ENCODE results near the gene ACP4. TPM values are rescaled to one million over a fixed set of nuclear protein-coding genes. Genes with fewer than 3 reads are reported as not detected.

The ACP4 gene
- total RNA-seq, 1 experiment from 2014 or later, result not detected

DNA sequence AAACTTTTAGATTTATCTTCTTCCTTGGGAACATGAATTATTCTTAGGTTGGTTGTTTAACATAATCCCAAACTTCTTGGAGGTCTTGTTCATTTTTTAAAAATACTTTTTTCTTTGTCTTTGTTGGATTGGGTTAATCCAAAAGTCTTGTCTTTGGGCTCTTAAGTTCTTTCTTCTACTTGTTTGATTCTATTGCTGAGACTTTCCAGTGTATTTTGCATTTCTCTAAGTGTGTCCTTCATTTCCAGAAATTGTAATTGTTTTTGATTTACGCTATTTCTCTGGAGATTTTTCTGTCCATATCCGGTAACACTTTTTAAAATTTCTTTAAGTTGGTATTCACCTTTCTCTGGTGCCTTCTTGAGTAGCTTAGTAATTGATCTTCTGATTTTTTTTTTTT, 53.0 kb downstream of the ACP4 start:
- Histone ChIP-seq H3K9me3 (peaks cover 8% of the 10 kb centered on the region; the same call in 1 of the 2 replicates), H3K4me3 (ENCODE audit: low read depth, low read length) (no peak overlapping the region), H3K36me3 (ENCODE audit: control insufficient read depth, insufficient read depth, low read length) (no peaks in the 10 kb centered on the region), H3K4me1 (no peaks in the 10 kb centered on the region), H3K27me3 (replicated peaks; ENCODE audit: control insufficient read depth, insufficient read depth, low read length) (0 out of 2 replicates have a peak, but pooled peaks cover 1% of the 10 kb centered on the region)
- no peaks in the 10 kb centered on the region for H3K4me1 Mint-ChIP-seq (ENCODE audit: low read depth, unreplicated experiment)
- peaks cover 19% of the 10 kb centered on the region for H3K27me3 Mint-ChIP-seq (ENCODE audit: insufficient read depth, unreplicated experiment)
- no peaks in the 10 kb centered on the region for H3K36me3 Mint-ChIP-seq (ENCODE audit: insufficient read depth, unreplicated experiment)
- ChIA-PET POLR2A (no interaction called here), CTCF (no interaction called here)
- no peak overlapping the region for H3K4me3 Mint-ChIP-seq (ENCODE audit: unreplicated experiment)
- no TSS peak for BruUV-seq (replicated peaks)
- H3K27ac Mint-ChIP-seq (ENCODE audit: unreplicated experiment), result no peak overlapping the region
- DNase-seq, result no peak
- intact Hi-C loops (cut with micrococcal nuclease; ENCODE audit: unreplicated experiment), result no loop called here
- TF ChIP-seq, protein P1, sequence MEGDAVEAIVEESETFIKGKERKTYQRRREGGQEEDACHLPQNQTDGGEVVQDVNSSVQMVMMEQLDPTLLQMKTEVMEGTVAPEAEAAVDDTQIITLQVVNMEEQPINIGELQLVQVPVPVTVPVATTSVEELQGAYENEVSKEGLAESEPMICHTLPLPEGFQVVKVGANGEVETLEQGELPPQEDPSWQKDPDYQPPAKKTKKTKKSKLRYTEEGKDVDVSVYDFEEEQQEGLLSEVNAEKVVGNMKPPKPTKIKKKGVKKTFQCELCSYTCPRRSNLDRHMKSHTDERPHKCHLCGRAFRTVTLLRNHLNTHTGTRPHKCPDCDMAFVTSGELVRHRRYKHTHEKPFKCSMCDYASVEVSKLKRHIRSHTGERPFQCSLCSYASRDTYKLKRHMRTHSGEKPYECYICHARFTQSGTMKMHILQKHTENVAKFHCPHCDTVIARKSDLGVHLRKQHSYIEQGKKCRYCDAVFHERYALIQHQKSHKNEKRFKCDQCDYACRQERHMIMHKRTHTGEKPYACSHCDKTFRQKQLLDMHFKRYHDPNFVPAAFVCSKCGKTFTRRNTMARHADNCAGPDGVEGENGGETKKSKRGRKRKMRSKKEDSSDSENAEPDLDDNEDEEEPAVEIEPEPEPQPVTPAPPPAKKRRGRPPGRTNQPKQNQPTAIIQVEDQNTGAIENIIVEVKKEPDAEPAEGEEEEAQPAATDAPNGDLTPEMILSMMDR (IDR thresholded peaks at IDR 0.05; ENCODE audit: insufficient read depth in 1 of 2, low read depth in 1 of 2, low read length in 1 of 2, severe bottlenecking in 1 of 2, unreplicated experiment in 1 of 2), result no peak
- H3K9me3 Mint-ChIP-seq (ENCODE audit: unreplicated experiment), result peaks cover 10% of the 10 kb centered on the region

DNA sequence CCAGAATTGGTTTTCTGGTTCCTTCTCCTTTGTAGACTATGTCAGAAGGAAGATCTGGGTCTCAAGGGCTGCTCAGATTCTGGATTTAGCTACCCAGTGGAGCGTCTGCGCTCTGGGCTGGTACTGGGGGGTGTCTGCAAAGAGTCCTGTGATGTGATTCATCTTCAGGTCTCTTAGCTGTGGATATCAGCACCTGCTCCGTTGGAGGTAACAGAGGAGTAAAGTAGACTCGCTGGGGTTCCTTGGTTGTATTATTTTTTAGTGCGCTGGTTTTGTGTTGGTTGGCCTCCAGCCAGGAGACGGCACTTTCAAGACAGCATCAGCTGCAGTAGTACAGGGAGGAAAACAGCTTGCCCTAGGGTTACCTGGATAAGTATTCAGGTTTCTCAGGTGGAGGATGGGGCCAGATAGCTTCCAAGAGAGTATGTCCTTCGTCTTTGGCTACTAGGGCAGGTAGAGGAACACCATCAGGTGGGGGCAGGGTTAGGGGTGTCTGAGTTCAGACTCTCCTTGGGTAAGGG, 53.5 kb downstream of the ACP4 start:
- BruUV-seq (replicated peaks), result no TSS peak
- no peak overlapping the region for H3K4me3 Mint-ChIP-seq (ENCODE audit: unreplicated experiment)
- intact Hi-C loops (cut with micrococcal nuclease; ENCODE audit: unreplicated experiment), result no loop called here
- H3K4me1 Mint-ChIP-seq (ENCODE audit: low read depth, unreplicated experiment), result no peaks in the 10 kb centered on the region
- peaks cover 19% of the 10 kb centered on the region for H3K27me3 Mint-ChIP-seq (ENCODE audit: insufficient read depth, unreplicated experiment)
- H3K9me3 Mint-ChIP-seq (ENCODE audit: unreplicated experiment), result peaks cover 10% of the 10 kb centered on the region
- H3K9me3 ChIP-seq, result peaks cover 8% of the 10 kb centered on the region; the same call in 1 of the 2 replicates
- no peak overlapping the region for H3K4me3 ChIP-seq (ENCODE audit: low read depth, low read length)
- ChIA-PET POLR2A (no interaction called here), CTCF (no interaction called here)
- H3K27ac Mint-ChIP-seq (ENCODE audit: unreplicated experiment), result no peak overlapping the region
- TF ChIP-seq, protein P1 (IDR thresholded peaks at IDR 0.05; ENCODE audit: insufficient read depth in 1 of 2, low read depth in 1 of 2, low read length in 1 of 2, severe bottlenecking in 1 of 2, unreplicated experiment in 1 of 2), result no peak
- 0 out of 2 replicates have a peak, but pooled peaks cover 1% of the 10 kb centered on the region for H3K27me3 ChIP-seq (replicated peaks; ENCODE audit: control insufficient read depth, insufficient read depth, low read length)
- H3K36me3 Mint-ChIP-seq (ENCODE audit: insufficient read depth, unreplicated experiment), result no peaks in the 10 kb centered on the region
- H3K4me1 ChIP-seq, result no peaks in the 10 kb centered on the region
- DNase-seq, result peak in 1 of 2 experiments; percentile 24
- no peaks in the 10 kb centered on the region for H3K36me3 ChIP-seq (ENCODE audit: control insufficient read depth, insufficient read depth, low read length)

DNA sequence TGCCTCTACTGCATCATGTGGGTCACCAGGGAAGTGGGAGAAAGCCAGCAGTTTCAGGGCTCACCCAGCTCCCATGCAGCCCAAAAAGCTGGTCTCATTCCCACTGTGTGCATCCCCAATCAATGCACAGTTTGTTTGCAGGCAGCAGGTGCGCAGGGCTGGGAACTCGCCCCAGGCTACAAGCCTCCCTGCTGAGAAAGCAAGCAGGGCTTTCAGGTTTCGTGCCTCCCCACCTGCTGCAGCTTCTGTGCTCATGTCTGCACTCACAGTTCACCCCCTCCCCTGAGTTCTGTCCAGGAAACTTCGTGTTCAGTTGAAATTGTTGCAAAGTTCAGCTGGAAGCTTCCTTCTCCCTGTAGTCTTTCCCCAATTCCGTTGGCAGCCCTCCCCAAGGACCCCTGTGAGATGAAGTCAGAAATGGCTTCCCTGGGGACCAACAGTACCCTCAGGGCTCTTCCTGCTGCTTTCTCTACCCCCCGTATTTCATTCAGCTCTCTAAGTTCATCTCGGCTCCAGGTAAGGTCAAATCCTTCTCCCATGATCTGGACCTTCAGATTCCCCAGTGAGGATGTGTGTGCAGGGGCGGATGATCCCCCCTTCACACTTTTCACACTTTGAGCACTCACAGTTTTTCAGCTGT, 54.2 kb downstream of the ACP4 start:
- Mint-ChIP-seq H3K4me3 (ENCODE audit: unreplicated experiment) (no peak overlapping the region), H3K9me3 (ENCODE audit: unreplicated experiment) (peaks cover 10% of the 10 kb centered on the region), H3K4me1 (ENCODE audit: low read depth, unreplicated experiment) (no peaks in the 10 kb centered on the region), H3K27me3 (ENCODE audit: insufficient read depth, unreplicated experiment) (peaks cover 19% of the 10 kb centered on the region), H3K36me3 (ENCODE audit: insufficient read depth, unreplicated experiment) (no peaks in the 10 kb centered on the region), H3K27ac (ENCODE audit: unreplicated experiment) (no peak overlapping the region)
- intact Hi-C loops (cut with micrococcal nuclease; ENCODE audit: unreplicated experiment), result no loop called here
- CTCF ChIA-PET, result no interaction called here
- Histone ChIP-seq H3K4me3 (ENCODE audit: low read depth, low read length) (no peak overlapping the region), H3K9me3 (peaks cover 8% of the 10 kb centered on the region; the same call in 1 of the 2 replicates), H3K27me3 (replicated peaks; ENCODE audit: control insufficient read depth, insufficient read depth, low read length) (0 out of 2 replicates have a peak, but pooled peaks cover 1% of the 10 kb centered on the region), H3K36me3 (ENCODE audit: control insufficient read depth, insufficient read depth, low read length) (no peaks in the 10 kb centered on the region), H3K4me1 (no peaks in the 10 kb centered on the region)
- no TSS peak for BruUV-seq (replicated peaks)
- TF ChIP-seq, protein P1 (IDR thresholded peaks at IDR 0.05; ENCODE audit: insufficient read depth in 1 of 2, low read depth in 1 of 2, low read length in 1 of 2, severe bottlenecking in 1 of 2, unreplicated experiment in 1 of 2), result no peak
- POLR2A ChIA-PET, result no interaction called here
- peak in 1 of 2 experiments; percentile 45 for DNase-seq

Other genes starting within 250 kb of the ACP4 start
- gene LRRC4B, start 222.0 kb upstream of the ACP4 start, total RNA-seq (2022), result 0.30 and 0.54 TPM in 2 replicates
- gene SYT3, start 150.5 kb upstream of the ACP4 start, total RNA-seq (2022), result 0.41 and 0.70 TPM in 2 replicates
- 0.41 TPM in 1 of 2 replicates, not detected in the other for gene C19orf81, start 141.0 kb upstream of the ACP4 start, total RNA-seq (2022)
- gene SHANK1, start 70.6 kb upstream of the ACP4 start, total RNA-seq (2022), result not detected in 2 replicates
- 0.51 and 1.1 TPM in 2 replicates for gene CLEC11A, start 67.1 kb upstream of the ACP4 start, total RNA-seq (2022)
- gene GPR32, start 20.0 kb upstream of the ACP4 start, total RNA-seq (2022), result not detected in 2 replicates
- gene KLK1, start 33.4 kb downstream of the ACP4 start, total RNA-seq (2022), result 0.73 and 1.1 TPM in 2 replicates
- not detected in 2 replicates for gene KLK15, start 43.2 kb downstream of the ACP4 start, total RNA-seq (2022)
- gene KLK3, start 64.5 kb downstream of the ACP4 start, total RNA-seq (2022), result not detected in 2 replicates
- gene KLK2, start 83.0 kb downstream of the ACP4 start, total RNA-seq (2022), result not detected in 2 replicates
- gene KLK4, start 121.0 kb downstream of the ACP4 start, total RNA-seq (2022), result not detected in 2 replicates
- gene KLK5, start 162.6 kb downstream of the ACP4 start, total RNA-seq (2022), result not detected in 2 replicates
- 1.3 and 1.5 TPM in 2 replicates for gene KLK6, start 179.2 kb downstream of the ACP4 start, total RNA-seq (2022)
- gene KLK7, start 193.5 kb downstream of the ACP4 start, total RNA-seq (2022), result not detected in 2 replicates
- gene KLK8, start 211.2 kb downstream of the ACP4 start, total RNA-seq (2022), result 1.7 TPM in 1 of 2 replicates, not detected in the other
- gene KLK10, start 229.3 kb downstream of the ACP4 start, total RNA-seq (2022), result not detected in 2 replicates
- not detected in 2 replicates for gene KLK11, start 236.2 kb downstream of the ACP4 start, total RNA-seq (2022)
- gene KLK12, start 244.6 kb downstream of the ACP4 start, total RNA-seq (2022), result not detected in 2 replicates

All from Caco-2 (cell line).